PFSK-1 (cell line): ENCODE measurements around the gene SDC1.

Source experiments
- FOXP2 ChIP-seq: optimal IDR thresholded peaks from 2 replicates; pipeline ENCODE3; 2011; ENCODE audit warnings: borderline replicate concordance, control low read depth, inconsistent platforms; ENCODE audit not compliant: insufficient read depth; ENCODE audit errors: extremely low read length, extremely low read depth
- POLR2AphosphoS5 ChIP-seq: IDR thresholded peaks from 2 replicates; pipeline ENCODE4 v1.6.1; 2012; ENCODE audit warnings: low read depth, mild to moderate bottlenecking, control low read depth, low read length, moderate library complexity
- SIN3A ChIP-seq: IDR thresholded peaks from 2 replicates; pipeline ENCODE4 v1.6.1; 2012; ENCODE audit warnings: mild to moderate bottlenecking, low read length, moderate library complexity, borderline replicate concordance; ENCODE audit not compliant: insufficient read depth
- TAF1 ChIP-seq: IDR thresholded peaks from 2 replicates; pipeline ENCODE4 v1.6.1; 2012; ENCODE audit warnings: low read length, control low read depth, borderline replicate concordance; ENCODE audit not compliant: insufficient read depth
- TF ChIP-seq, protein P1 (sequence below), 2 experiments: IDR thresholded peaks; 2 replicates each; pipeline versions ENCODE4 v1.6.1 to v1.8.0; 2011 to 2012; ENCODE audit warnings: low read depth in 2 of 2, low read length in 2 of 2, control low read depth in 1 of 2, inconsistent platforms in 1 of 2, mild to moderate bottlenecking in 1 of 2, moderate library complexity in 1 of 2; ENCODE audit not compliant: insufficient read depth in 1 of 2

The SDC1 gene

DNA sequence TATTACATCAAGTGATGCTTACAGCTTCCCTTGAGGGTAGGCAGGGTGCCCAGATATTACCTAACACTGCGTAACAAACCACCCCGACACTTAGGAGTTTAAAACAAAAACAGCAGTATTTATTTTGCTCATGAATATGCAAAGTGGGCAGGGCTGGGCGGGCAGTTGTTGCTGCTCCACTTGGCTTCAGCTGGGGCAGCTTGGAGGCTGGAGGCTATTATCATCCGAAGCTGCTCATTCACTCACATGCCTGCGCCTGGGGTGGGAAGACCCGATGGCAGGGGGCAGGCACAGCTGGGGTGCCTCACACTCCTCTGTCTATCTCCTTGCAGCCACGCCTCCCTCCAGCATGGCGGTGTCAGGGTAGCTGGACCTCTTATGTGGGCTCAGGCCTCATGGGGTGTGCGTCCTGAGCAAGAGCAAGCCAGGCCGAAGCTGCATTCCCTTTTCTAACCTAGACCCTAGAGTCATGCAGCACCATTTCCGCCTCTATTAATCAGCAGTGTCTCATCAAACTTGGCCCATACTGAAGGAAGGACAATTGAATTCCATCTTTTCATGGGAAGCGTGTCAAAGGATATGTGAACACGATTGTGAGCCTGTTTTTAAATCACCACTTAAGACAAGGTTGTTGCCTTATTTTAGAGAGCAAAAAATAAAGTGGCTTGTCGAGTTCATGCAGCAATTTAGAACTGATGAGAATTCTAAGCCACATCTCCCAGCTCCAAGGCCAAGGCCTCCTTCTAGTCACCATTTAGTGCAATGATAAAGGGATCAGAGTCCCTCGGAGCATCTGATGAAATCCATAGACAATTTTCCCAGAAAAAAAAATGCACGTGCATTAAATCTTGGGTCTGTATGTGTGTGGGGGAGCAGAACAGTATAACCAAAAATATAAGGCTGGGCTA, 54.9 kb downstream of the SDC1 start:
- TF ChIP-seq SIN3A: no peak
- TF ChIP-seq TAF1: no peak
- TF ChIP-seq POLR2AphosphoS5: no peak
- TF ChIP-seq, protein P1, sequence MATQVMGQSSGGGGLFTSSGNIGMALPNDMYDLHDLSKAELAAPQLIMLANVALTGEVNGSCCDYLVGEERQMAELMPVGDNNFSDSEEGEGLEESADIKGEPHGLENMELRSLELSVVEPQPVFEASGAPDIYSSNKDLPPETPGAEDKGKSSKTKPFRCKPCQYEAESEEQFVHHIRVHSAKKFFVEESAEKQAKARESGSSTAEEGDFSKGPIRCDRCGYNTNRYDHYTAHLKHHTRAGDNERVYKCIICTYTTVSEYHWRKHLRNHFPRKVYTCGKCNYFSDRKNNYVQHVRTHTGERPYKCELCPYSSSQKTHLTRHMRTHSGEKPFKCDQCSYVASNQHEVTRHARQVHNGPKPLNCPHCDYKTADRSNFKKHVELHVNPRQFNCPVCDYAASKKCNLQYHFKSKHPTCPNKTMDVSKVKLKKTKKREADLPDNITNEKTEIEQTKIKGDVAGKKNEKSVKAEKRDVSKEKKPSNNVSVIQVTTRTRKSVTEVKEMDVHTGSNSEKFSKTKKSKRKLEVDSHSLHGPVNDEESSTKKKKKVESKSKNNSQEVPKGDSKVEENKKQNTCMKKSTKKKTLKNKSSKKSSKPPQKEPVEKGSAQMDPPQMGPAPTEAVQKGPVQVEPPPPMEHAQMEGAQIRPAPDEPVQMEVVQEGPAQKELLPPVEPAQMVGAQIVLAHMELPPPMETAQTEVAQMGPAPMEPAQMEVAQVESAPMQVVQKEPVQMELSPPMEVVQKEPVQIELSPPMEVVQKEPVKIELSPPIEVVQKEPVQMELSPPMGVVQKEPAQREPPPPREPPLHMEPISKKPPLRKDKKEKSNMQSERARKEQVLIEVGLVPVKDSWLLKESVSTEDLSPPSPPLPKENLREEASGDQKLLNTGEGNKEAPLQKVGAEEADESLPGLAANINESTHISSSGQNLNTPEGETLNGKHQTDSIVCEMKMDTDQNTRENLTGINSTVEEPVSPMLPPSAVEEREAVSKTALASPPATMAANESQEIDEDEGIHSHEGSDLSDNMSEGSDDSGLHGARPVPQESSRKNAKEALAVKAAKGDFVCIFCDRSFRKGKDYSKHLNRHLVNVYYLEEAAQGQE (IDR thresholded peaks at IDR 0.05; ENCODE audit: insufficient read depth in 1 of 2, low read depth in 2 of 2, low read length in 2 of 2): no peak

DNA sequence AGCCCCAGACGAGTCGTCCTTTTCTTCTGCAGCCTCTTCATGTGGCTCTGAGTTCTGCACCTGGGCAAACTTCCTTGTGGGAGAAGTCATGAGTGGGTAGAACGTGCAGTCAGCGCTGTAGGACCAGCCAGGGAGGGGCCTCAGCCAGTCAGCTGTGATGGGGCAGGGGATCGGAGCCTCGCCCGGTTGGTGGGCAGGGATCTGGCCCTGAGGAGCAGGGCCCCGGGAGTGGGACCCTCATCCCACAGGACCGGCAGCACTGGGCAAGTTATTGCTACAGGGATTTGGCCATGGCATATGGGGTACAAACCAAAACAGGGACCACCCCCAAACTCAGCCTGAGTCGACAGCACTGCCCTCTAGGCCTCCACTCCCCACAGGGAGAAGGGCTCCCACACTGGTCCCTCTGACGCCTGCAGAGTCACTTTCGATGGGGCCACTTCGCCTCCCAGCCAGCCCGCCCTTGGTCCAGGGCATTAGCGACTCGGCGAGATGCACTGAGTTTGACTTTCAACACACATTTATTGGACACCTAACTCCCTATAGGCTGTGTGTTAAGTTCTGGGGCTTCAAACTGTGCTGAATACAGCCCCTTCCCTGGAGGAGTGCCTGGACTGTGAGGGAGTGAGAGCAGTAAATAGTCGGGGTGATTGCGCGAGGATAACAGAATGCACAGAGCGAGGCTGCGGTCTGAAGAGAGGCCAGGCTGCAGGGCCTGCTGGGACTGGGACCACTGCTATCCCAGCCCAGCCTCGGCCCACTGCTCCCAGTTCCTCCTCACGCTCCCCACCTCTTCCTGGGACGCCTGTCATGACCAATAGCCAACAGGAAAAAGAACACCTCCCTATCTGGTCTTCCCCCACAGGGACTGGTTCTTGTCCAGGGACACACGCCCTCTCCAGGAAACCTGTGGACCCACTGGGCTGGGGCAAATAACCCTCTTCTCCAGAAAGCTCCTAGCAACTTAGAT, 55.9 kb downstream of the SDC1 start:
- no peak for TF ChIP-seq POLR2AphosphoS5
- no peak for TF ChIP-seq TAF1
- TF ChIP-seq, protein P1 (IDR thresholded peaks at IDR 0.05; ENCODE audit: insufficient read depth in 1 of 2, low read depth in 2 of 2, low read length in 2 of 2): no peak
- no peak for TF ChIP-seq SIN3A
- TF ChIP-seq FOXP2: no peak

DNA sequence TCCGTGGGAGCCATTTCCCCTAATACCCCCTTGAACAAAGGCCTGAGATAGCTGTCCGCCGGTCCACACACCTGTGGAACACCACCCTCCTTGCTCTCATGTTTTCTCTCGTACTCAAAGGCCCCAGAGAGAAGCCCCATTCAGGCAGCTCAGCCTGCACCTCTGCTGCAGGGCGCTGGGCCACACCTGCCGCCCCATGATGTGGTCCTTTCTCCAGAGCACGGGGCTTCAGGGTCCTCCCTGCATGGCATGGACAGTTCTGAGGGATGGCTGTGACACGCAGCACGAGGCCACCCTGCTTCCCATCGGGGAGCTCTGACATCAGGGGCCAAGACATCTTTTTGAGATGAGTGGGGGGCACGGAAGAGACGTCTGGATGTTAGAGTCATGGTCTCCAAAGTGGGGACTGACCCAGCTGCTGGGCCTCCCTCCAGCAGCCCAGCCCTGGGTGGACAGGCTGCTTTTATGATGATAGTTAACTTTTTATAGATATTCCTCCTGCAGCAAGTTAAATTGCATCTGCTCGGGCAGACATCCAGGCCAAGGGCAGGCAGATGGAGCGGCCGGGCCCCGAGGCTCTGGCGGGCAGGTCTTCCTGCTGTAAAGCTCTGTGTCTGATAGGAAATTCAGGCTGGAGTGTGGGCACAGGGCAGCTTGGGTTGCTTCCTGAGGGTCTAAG, 56.7 kb downstream of the SDC1 start:
- TF ChIP-seq SIN3A: no peak
- no peak for TF ChIP-seq FOXP2
- TF ChIP-seq, protein P1 (IDR thresholded peaks at IDR 0.05; ENCODE audit: insufficient read depth in 1 of 2, low read depth in 2 of 2, low read length in 2 of 2): no peak
- no peak for TF ChIP-seq TAF1
- no peak for TF ChIP-seq POLR2AphosphoS5

DNA sequence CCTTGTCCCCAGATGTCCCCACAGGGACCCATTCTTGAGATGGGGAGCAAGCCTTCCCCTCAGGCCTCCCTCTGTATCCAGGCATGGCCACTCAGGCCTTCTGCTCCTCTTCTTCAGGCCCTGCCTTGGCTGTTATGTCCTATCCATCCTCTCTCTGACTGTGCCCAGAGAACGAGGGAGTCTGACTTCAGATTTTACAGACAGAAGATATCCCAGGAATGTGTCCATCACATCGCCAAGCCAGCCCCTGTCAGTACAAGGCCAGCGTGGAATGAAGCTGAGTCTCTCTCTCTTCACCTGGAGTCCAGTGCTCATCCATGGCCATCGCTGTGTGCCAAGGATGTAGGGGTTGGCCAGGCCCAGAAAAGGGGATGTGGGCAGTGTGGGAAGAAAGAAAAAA, 57.6 kb downstream of the SDC1 start:
- TF ChIP-seq POLR2AphosphoS5 (no peak), FOXP2 (no peak)
